ENCODE results near the gene NEU3.
"Not testable (repeated sequence)": the region's sequence is repeated elsewhere in the genome, so short reads cannot be mapped to it uniquely, and the experiment has no call there.

NEU3 gene, protein sequence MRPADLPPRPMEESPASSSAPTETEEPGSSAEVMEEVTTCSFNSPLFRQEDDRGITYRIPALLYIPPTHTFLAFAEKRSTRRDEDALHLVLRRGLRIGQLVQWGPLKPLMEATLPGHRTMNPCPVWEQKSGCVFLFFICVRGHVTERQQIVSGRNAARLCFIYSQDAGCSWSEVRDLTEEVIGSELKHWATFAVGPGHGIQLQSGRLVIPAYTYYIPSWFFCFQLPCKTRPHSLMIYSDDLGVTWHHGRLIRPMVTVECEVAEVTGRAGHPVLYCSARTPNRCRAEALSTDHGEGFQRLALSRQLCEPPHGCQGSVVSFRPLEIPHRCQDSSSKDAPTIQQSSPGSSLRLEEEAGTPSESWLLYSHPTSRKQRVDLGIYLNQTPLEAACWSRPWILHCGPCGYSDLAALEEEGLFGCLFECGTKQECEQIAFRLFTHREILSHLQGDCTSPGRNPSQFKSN

DNA sequence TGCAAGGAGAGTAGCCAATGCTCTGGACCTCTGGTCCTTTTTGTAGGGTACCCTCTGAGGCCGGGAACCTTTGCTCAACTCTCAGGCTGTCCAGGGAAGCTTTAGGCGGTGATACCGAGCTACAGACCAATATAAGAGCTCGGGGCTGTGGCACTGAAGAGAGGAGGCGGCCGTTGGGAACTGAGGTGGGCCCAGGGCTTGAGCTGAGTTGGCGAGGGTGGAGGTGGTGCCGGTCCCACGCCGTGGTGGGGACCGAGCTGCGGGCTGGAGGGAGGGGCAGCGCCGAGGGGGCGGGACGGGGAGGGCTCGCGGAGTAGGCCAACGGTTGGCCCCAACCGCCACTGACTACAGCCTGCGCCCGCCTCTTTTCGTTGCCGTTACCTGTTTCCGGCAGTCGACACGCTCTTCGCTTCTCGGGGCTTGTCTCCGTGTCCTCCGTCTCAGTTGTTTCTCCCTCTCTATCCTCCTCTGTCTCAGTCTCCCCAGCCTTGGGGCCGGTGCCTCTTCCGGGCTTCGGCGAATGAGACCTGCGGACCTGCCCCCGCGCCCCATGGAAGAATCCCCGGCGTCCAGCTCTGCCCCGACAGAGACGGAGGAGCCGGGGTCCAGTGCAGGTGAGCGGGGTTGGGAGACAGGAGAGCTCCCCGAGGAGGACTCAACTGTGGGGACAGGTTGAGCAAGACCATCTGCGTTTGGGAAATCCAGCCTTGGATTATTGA is at the start of gene NEU3:
Gene NEU3, plus strand, starts transcription at position 393 of the 719 bp plus-strand sequence. Its CDS starts 128 bp downstream, at position 521.
- DNase-seq = peak; percentile 84

DNA sequence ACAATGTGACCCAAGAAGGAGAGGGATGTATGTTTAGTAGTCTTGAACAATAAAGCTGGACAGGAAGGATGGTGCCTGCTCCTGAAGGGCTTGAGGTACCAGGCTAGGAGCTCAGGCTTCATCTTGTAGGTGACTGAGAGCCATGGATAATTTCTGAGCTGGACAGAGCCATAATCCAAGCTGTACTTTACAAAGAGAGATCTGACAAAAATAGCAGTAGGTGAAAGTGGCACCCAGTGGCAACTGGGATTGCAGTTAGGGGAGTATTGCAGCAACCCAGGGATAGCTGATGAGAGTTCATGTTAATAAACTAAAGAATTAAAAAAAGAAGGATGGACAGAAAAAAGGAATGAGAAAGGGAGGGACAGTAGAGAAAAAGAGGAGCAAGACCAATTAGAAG is 47.2 kb upstream of the NEU3 start:
- no peak for DNase-seq

DNA sequence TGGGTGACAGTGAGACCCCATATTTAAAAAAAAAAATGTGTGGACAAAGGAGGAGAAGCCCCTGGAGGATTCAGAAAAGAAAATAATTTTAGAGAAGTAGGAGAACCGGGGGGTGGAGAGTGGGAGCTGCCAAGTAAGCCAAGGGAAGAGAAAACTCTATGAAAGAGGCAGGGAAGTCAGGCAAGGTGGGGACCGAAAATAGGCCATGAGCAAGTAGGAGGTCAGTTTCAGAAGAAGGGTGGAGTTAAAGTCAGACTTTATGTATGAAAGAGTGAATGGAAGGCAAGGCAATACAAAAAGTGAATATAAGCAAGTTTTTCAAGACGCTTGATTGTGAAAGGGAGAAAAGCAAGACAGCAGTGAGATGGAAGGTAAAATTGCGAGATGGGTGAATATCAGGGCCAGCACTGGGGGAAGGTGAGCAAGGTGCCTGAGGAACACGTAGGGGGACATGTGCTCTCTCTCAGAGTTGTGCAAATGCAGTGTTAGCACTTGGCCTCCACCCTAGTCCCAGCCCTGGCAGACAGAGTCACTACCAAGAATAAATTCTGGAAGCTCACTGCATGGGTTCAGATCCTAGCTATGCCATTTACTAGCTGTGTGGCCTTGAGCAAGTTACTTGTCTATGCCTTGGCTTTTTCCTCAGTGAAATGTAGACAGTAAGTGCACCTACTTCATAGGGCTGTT is 46.5 kb upstream of the NEU3 start:
- DNase-seq = no peak

DNA sequence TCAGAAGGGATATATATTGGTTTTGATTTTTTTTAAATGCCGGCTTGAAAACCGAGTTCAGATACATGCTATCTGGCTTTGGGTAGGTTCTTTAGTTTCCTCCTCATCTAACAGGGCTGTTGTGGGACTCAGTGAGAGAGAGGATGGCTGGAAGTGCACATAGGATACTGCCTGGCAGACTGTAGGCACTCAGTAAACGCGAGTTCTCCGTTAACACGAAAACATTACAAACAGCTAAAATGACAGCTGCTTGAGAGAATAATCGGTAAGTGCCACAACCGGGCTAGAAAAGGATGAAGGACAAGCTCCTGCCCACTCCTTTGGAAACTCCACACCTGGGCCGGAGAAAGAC is 40.2 kb upstream of the NEU3 start:
- DNase-seq = no peak

DNA sequence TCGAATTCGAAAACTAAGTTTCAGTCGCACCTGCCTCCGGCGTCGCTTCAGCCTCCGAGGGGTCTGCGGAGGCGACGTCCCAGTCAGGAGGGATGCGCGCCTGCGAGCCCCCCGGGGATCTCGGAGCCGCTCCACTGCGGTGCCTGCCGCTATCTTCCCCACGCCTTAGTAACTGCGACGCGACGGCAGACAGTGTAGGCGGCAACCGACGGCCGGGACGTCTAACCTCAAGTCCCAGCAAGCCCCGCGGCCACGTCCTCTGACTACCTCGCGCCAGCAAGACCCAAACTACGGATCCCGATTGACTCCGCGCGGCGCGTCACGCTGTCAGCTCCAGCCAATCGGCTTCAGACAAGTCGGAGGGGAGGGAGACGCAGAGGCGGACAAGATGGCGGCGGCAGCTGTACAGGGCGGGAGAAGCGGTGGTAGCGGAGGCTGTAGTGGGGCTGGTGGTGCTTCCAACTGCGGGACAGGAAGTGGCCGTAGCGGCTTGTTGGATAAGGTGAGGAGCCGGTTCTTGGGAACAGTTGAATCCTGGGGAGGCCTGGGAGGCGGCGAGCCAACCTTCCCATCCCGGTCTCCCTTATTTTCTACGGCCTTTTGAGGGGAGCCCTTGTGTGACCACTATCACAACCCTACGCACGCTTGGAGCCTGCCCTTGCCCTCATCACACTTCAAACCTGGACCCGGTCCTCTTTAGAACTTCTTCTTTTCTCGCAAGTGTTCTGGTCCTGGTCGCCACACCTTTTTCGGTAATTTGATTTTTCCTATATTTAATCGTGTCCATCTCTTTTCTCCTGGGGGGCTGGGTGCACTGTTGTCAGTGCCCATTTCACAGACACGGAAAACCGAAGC is 39.6 kb upstream of the NEU3 start, which contains the start of the genes SPCS2 and XRRA1:
Gene SPCS2, plus strand, starts transcription at position 369 of the 855 bp plus-strand sequence. Its CDS starts 20 bp downstream, at position 389.
Gene XRRA1, minus strand, starts transcription at position 194 of the 855 bp plus-strand sequence. CDS start 8,213 bp downstream, outside the sequence.
- peak; percentile 99 for DNase-seq

DNA sequence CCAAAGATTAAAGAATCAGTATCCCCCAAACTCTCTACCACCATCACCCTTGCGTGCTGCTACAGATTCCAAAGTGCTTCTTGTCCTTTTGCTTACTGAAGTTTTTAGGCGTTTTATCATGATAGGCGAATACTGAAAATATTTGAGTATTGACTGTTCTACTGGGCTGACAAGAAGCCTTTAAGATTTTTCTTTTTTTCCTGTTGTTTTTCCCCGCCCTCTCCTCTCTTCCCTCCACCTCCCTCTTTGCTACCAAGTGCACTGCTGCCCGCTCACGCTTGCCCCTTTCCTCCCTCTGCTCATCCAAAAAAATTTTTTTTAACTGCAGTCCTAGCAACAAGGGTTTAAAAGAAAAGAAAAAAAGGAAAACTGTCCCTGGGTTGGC is 39.0 kb upstream of the NEU3 start:
- DNase-seq = peak; percentile 38

DNA sequence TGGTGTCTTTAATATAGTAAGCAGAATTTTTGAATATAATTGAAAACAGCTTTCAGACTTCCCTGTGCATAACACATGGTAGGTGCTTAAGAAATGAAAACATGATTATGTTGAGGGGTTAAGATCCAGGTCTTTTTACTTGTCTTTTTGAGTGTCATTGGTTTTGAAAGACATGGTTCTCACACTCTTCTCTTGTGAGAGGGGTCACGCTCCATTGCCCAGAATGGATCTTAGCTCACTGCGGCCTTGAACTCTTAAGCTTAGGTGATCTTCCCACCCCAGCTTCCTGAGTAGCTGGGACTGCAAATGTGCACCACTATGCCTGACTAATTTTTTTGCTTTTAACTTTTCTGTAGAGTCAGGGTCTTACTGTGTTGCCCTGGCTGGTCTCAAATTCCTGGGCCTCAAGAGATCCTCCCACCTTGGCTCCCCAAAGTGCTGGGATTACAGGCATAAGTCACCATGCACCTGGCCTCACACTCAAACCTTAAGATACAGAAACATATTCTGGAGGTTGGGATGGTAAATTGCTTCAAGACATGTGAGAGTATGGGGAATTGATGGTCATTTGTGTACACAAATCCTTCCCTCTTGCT is 38.3 kb upstream of the NEU3 start:
- no peak for DNase-seq

DNA sequence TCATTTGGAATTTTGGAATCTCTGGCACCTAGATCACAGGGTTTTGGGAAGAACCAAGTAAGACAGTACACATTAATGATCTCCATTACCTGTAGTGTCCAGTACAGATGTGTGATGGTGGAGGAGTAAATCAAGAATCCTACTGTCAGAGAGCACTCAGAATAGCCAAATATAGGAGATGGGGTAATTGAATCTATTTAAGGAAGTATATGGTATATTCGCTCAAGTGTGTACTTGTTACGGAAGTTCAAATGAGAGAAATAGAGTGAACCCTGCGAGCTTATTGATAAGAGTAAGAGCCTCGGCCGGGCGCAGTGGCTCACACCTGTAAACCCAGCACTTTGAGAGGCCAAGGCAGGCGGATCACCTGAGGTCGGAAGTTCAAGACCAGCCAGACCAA is 37.5 kb upstream of the NEU3 start:
- DNase-seq = no peak

DNA sequence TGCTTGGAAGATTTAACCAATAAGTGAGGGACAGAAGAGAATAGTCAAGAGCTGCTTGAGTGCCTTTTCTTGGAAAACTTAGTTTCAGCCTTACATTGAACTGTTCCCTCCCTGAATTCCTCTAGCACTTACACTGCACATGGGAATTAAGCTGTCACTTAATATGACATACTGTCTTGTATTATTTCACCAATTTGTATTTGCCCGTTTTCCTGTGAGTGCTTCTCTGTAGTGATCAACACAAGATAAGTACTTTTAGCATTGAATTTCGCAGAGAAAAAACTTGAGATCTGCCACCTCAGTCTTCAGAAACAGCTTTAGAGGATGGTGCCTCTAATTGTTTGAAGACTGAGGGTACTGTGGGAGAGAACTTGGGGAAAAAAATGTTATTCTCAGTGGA is 36.0 kb upstream of the NEU3 start:
- DNase-seq = no peak

DNA sequence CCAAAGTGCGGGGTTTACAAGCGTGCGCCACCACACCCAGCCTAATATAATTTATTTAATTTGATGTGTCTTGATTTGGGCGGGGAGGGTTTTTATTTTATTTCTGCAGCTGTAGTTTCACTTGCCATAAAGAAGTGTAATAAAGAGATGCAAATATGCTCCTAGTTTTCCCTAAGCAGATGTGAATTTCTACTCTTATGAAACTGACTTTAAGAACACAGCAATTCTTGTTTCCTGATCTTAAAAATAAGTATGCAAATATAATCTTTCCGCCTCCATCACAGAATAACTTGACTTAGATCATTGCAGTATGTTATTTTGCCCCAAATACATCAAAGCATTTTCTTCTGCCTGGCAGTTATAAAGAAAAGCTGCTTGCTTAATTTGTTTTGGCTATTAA is 35.3 kb upstream of the NEU3 start:
- no peak for DNase-seq

DNA sequence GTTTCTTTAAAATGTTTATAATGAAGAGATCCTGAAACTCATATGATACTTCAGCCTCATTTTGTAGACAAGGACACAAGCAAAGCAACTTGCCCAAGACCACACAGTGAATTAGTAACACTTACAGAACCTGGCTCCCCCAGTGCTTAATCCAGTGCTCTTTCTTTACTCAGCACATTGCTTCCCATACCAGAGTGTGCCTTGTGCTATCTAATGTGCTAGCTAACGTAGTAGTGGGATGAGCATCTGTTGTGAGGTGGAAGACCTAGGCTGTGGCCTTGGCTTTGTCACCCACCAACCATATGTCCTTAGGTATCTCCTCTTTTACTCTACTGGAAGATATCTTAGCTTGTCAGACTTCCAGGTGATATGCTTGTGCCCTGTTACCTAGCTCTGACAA is 34.5 kb upstream of the NEU3 start:
- no peak for DNase-seq

DNA sequence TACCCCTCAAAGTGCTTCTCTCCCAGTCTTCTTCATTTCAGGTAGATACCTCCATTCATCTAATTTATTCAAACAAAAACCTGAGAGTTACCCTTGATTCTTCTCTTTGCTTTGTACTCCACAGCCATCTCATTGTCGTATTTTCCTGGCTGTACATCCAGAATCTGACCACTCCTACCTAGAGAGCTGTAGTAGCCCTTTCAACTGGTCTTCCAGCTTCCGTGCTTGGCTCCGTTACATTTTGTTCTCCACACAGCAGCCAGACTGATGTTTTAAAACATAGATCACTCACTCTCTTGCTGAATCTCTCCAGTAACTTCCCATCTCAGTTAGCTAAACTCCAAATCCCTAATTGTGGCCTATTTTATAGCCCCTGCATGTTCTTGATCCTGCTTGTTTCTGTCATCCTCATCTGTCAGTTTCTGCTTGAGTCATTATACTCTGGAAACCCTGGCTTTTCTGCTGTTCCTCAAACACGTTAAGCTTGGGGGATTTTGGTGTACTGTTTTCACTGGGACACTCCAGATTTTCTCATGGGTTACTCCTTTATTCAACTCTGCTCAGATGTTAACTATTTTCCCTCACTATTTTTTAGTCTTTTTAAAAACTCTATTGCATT is 32.2 kb upstream of the NEU3 start:
- DNase-seq = no peak

DNA sequence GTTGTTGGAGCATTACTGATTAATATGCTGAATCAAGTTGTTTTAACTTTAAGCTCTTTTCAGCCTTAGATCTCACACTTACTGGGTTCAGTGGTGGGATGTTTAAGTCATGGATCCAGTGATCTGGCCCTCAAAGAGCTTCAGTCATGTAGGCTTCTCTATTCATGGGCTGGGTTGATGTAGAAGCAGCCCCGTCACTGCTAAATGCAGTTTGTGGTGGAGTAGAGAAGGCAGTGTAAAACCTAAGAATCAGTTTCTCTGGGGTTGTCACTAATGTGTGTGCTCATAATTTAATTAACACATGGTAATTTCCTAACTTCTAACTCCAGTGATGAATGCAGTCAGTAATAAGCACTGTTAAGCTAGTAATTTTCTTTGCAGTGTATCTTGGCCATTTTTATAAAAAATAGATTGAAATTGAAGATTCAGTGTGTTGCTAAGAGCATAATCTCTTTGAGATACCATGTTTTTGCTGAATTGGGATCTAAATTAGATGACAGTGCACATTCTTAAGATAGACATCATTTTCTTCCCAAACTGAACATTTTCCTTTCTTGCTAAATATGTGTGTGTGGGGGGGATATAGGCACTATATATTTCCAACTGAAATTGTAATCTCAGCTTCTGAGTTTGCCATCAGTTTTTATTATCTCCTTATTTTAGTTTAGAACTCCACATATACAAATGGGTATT is 30.6 kb upstream of the NEU3 start:
- DNase-seq = no peak

DNA sequence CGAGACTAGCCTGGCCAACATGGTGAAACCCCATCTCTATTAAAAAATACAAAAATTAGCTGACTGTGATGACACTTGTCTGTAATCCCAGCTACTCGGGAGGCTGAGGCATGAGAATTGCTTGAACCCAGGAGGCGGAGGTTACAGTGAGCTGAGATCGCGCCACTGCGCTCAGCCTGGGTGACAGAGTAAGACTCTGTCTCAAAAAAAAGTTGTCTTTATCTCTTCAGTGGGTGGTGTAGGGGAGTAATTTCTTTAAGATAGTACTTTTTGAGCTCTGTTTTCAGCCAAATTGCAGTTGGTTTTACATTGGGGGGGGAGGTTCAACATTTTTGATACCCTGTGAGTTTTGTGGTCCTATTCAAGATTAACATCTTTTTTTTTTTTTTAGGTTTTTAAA is 28.6 kb upstream of the NEU3 start:
- DNase-seq = not testable (repeated sequence)

DNA sequence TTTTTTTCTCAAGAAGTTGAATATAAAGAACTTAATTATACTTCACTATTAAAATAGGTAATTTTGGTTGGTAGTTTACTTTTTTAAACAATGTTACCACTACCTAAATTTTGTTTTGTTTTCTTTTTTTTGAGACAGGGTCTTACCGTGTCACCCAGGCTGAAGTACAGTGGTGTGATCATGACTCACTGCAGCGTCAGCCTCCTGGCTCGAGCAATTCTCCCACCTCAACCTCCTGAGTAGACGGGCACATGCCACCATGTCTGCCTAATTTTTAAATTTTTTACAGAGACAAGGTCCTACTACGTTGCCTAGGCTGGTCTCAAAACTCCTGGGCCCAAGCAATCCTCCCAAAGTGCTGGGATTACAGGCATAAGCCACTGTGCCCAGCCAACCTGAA is 22.1 kb upstream of the NEU3 start:
- DNase-seq = no peak

DNA sequence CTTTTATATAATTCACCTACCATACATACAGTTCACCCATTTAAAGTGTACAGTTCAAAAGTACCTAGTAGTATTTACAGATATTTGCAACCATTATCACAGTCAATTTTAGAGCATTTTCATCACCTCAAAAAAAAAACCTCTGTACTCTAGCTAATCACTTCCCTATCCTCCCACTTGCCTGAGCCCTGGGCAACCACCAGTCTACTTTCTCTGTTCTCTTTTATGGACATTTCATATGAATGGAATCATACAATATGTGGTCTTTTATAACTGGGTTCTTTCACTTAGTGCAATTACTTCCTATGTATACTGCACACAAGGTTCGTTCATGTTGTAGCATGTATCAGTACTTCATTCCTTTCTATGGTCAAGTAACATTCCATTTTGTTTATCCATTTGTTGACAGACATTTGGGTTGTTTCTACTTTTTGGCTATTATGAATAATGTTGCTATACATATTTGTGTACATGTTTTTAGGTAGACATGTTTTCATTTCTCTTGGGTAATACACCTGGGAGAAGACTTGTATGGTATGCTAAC is 17.8 kb upstream of the NEU3 start:
- DNase-seq = no peak

DNA sequence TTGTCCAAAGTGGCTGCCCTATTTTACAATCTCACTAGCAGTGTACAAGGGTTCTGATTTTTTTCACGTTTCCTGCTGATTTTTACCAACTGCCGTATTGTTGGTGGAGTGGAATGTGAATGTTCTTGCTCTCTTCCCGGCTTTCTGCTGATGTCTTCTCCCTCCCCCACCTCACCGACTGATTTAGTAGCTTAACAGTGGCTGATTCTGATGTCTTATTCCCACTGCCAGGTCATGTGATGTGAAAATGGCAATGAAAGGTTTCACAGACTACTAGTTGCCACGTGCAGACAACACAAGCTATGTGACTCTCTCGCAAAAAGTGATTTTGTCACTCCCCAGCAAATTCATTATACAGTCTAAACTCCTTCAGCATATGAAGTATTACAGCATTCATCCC is 17.3 kb upstream of the NEU3 start:
- DNase-seq = no peak

DNA sequence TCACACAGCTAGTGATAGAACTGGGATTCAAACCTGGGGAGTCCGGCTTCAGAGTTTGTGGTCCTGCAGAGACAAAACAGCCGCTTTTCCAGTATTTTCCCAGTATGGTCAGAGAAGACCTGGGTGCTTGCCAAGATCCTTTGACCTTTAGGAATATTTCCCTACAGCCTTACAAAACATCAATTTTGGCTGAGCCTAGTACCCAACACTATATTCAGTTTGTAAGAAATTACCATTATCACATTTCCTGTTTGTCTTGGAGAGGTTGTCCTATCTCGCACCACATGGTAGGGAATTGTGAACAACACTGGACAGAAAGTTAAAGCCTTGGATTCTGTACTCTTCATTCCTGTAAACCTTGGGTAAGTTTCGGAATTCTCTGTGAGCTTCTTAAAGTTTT is 10.7 kb upstream of the NEU3 start:
- no peak for DNase-seq

DNA sequence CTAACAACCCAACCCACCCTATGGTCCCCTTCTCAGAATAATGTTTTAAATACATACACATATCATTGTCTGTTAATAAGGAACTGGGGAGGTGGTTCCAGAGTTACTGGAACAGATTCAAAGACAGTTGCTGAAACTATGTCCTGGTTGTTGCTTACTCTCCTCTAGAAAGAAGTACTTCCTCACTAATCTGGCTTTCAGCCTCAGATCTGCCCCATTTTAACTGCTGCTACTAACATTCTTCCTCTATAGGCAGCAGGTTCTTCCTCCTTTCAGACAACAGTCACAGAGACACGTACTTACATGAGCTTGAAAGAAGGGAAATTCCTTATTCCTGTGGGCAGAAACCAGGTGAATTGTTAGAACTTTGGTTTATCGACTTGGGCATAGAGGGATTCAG is 8.1 kb upstream of the NEU3 start:
- no peak for DNase-seq

DNA sequence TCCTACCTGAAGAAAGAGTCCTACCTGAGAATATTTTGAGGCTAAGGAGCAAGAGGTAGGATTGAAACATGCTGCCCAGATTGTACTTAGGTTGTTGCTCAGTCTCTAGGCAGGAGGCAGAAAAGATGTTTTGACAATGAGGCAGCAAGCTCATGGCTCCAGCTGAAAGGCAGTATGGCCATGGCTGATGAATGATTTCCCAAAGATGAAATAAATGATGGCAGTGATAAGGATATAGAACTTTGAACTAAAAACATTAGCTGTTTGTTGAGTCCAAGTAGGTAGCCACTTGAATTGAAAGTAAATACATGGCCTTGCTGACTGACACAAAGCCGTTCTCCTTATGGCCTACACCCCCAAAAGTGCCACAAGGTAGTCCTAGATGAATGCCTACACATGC is 6.8 kb upstream of the NEU3 start:
- DNase-seq = no peak

DNA sequence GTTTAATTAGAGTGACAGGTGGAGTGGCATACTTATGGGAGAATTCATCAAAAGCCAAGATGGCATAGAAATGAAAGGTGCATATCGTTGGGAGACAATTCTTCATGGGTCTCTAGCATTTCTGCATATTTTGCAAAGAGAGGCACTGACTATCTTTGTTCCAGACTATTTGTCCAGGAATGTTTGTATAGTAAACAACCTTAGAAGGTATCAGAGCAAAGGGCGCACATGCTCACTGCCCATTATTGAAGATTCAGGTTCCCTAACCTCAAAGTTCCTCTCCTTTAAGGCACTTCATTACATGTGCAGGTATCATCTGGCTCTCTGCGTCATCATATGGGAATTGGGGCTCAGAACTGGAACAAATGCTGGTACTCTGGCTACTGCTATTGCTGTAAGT is 4.7 kb upstream of the NEU3 start:
- no peak for DNase-seq
